WTC11 (cell line): ENCODE data around the gene CTNND2. TPM values are rescaled to one million over a fixed set of nuclear protein-coding genes. Genes with fewer than 3 reads are reported as not detected.

ENCODE experiments used
- ATAC-seq: fragments of 200-7000 bp; cut with Tn5 transposase; 2 replicates; pipeline ENCODE4 v1.10.0; 2021; ENCODE audit warnings: mild to moderate bottlenecking, moderate library complexity
- CTCF ChIA-PET: fragments of 300-600 bp; sonication (Branson Sonifier 250); formaldehyde crosslinking; loops from one replicate; lab custom pipeline; 2021; ENCODE audit warnings: antibody characterized with exemption; lab: Charles Lee
- POLR2A ChIA-PET: fragments of 350-600 bp; sonication (Branson Sonifier 250); formaldehyde crosslinking; loops from one replicate; lab custom pipeline; 2021; ENCODE audit warnings: antibody characterized with exemption; lab: Charles Lee
- DNase-seq: peaks from one replicate; pipeline ENCODE4 v3.0.0; 2021; ENCODE audit warnings: low spot score
- H3K27ac Mint-ChIP-seq: 2 replicates; pipeline ENCODE4 v1.8.0; 2021; ENCODE audit warnings: mixed read lengths
- H3K27me3 Mint-ChIP-seq: 2 replicates; pipeline ENCODE4 v1.8.0; 2021; ENCODE audit warnings: low read depth, mild to moderate bottlenecking, moderate library complexity, mixed read lengths
- H3K36me3 Mint-ChIP-seq: 2 replicates; pipeline ENCODE4 v1.8.0; 2021; ENCODE audit warnings: mixed read lengths
- H3K4me1 Mint-ChIP-seq: 2 replicates; pipeline ENCODE4 v1.8.0; 2022; ENCODE audit warnings: mixed read lengths
- H3K4me3 Mint-ChIP-seq: 2 replicates; pipeline ENCODE4 v1.8.0; 2021; ENCODE audit warnings: mild to moderate bottlenecking, moderate library complexity, mixed read lengths
- H3K9me3 Mint-ChIP-seq: 2 replicates; pipeline ENCODE4 v1.8.0; 2021; ENCODE audit warnings: mixed read lengths
- AR ChIP-seq: fragments of 250-450 bp; sonication (Bioruptor Pico); IDR thresholded peaks from 2 replicates; pipeline ENCODE4 v1.9.0; 2021; ENCODE audit warnings: mild to moderate bottlenecking
- ATF1 ChIP-seq: sonication (generic); formaldehyde crosslinking; IDR thresholded peaks from 2 replicates; pipeline ENCODE4 v1.8.1; 2023; ENCODE audit warnings: mild to moderate bottlenecking, moderate library complexity, missing genetic modification reagents
- CBFB ChIP-seq: sonication (generic); formaldehyde crosslinking; IDR thresholded peaks from 2 replicates; pipeline ENCODE4 v1.8.1; 2022; ENCODE audit warnings: mild to moderate bottlenecking, low read depth, missing genetic modification reagents
- CREM ChIP-seq: sonication (generic); formaldehyde crosslinking; IDR thresholded peaks from 2 replicates; pipeline ENCODE4 v1.8.1; 2022; ENCODE audit warnings: mild to moderate bottlenecking, missing genetic modification reagents, moderate library complexity
- CTCF ChIP-seq: fragments of 200-600 bp; IDR thresholded peaks from 2 replicates; pipeline ENCODE4 v1.8.0; 2022; ENCODE audit warnings: antibody characterized with exemption
- E2F5 ChIP-seq: sonication (generic); formaldehyde crosslinking; IDR thresholded peaks from 2 replicates; pipeline ENCODE4 v1.8.1; 2022; ENCODE audit warnings: mild to moderate bottlenecking, moderate library complexity, missing genetic modification reagents
- ELF4 ChIP-seq: sonication (generic); formaldehyde crosslinking; IDR thresholded peaks from 2 replicates; pipeline ENCODE4 v1.8.1; 2022; ENCODE audit warnings: low read depth, mild to moderate bottlenecking, moderate library complexity, missing genetic modification reagents
- EMX1 ChIP-seq: fragments of 250-450 bp; sonication (Bioruptor Pico); IDR thresholded peaks from 2 replicates; pipeline ENCODE4 v1.8.0; 2021; ENCODE audit warnings: mild to moderate bottlenecking
- ESRRA ChIP-seq: sonication (generic); formaldehyde crosslinking; IDR thresholded peaks from 2 replicates; pipeline ENCODE4 v1.8.1; 2022; ENCODE audit warnings: mild to moderate bottlenecking, missing genetic modification reagents, borderline replicate concordance
- FOXP1 ChIP-seq: sonication (generic); formaldehyde crosslinking; IDR thresholded peaks from 2 replicates; pipeline ENCODE4 v1.8.0; 2022; ENCODE audit warnings: missing genetic modification reagents, mild to moderate bottlenecking, moderate library complexity, borderline replicate concordance
- GTF2I ChIP-seq: fragments of 250-450 bp; sonication (Bioruptor Pico); conservative IDR thresholded peaks from 2 replicates; pipeline ENCODE4 v1.4.0; 2021; ENCODE audit warnings: mild to moderate bottlenecking
- KAT7 ChIP-seq: sonication (generic); formaldehyde crosslinking; IDR thresholded peaks from 2 replicates; pipeline ENCODE4 v1.8.1; 2023; ENCODE audit warnings: missing genetic modification reagents, mild to moderate bottlenecking, borderline replicate concordance
- MXD4 ChIP-seq: fragments of 250-450 bp; sonication (Bioruptor Pico); IDR thresholded peaks from 2 replicates; pipeline ENCODE4 v1.8.0; 2021; ENCODE audit warnings: mild to moderate bottlenecking, moderate library complexity, borderline replicate concordance
- MYBL2 ChIP-seq: sonication (generic); formaldehyde crosslinking; IDR thresholded peaks from 2 replicates; pipeline ENCODE4 v1.8.1; 2023; ENCODE audit warnings: mild to moderate bottlenecking, moderate library complexity, missing genetic modification reagents
- NFYB ChIP-seq: sonication (generic); formaldehyde crosslinking; conservative IDR thresholded peaks from 2 replicates; pipeline ENCODE4 v1.8.0; 2022; ENCODE audit warnings: low read depth, missing genetic modification reagents
- NR2C2 ChIP-seq: sonication (generic); formaldehyde crosslinking; IDR thresholded peaks from 2 replicates; pipeline ENCODE4 v1.8.0; 2022; ENCODE audit warnings: mild to moderate bottlenecking, missing genetic modification reagents
- NR3C1 ChIP-seq: sonication (generic); formaldehyde crosslinking; conservative IDR thresholded peaks from 2 replicates; pipeline ENCODE4 v1.8.1; 2023; ENCODE audit warnings: low read depth, mild to moderate bottlenecking, missing genetic modification reagents
- OVOL2 ChIP-seq: fragments of 250-450 bp; sonication (Bioruptor Pico); IDR thresholded peaks from 2 replicates; pipeline ENCODE4 v1.9.0; 2021; ENCODE audit warnings: mild to moderate bottlenecking, borderline replicate concordance
- PRRX2 ChIP-seq: fragments of 250-450 bp; sonication (Bioruptor Pico); IDR thresholded peaks from 2 replicates; pipeline ENCODE4 v1.8.0; 2021; ENCODE audit warnings: mild to moderate bottlenecking
- RELA ChIP-seq: sonication (generic); formaldehyde crosslinking; IDR thresholded peaks from 2 replicates; pipeline ENCODE4 v1.8.1; 2022; ENCODE audit warnings: missing genetic modification reagents, mild to moderate bottlenecking, borderline replicate concordance
- RORB ChIP-seq: fragments of 250-450 bp; sonication (Bioruptor Pico); IDR thresholded peaks from 2 replicates; pipeline ENCODE4 v1.9.0; 2021; ENCODE audit warnings: mild to moderate bottlenecking
- SP1 ChIP-seq: sonication (generic); formaldehyde crosslinking; conservative IDR thresholded peaks from 2 replicates; pipeline ENCODE4 v1.8.1; 2022; ENCODE audit warnings: missing genetic modification reagents
- TCF7 ChIP-seq: sonication (generic); formaldehyde crosslinking; IDR thresholded peaks from 2 replicates; pipeline ENCODE4 v1.8.0; 2022; ENCODE audit warnings: mild to moderate bottlenecking, low read depth, missing genetic modification reagents, moderate library complexity
- ZNF219 ChIP-seq: sonication (generic); formaldehyde crosslinking; IDR thresholded peaks from 2 replicates; pipeline ENCODE4 v1.8.0; 2023; ENCODE audit warnings: missing genetic modification reagents, mild to moderate bottlenecking, borderline replicate concordance
- ZNF232 ChIP-seq: sonication (generic); formaldehyde crosslinking; IDR thresholded peaks from 2 replicates; pipeline ENCODE4 v1.8.0; 2022; ENCODE audit warnings: mild to moderate bottlenecking, missing genetic modification reagents
- ZNF263 ChIP-seq: sonication (generic); formaldehyde crosslinking; IDR thresholded peaks from 2 replicates; pipeline ENCODE4 v1.8.1; 2022; ENCODE audit warnings: low read depth, mild to moderate bottlenecking, moderate library complexity, missing genetic modification reagents
- ZNF396 ChIP-seq: fragments of 250-450 bp; sonication (Bioruptor Pico); IDR thresholded peaks from 2 replicates; pipeline ENCODE4 v1.8.0; 2021; ENCODE audit warnings: mild to moderate bottlenecking, moderate library complexity, borderline replicate concordance
- ZNF512 ChIP-seq: sonication (generic); formaldehyde crosslinking; IDR thresholded peaks from 2 replicates; pipeline ENCODE4 v1.8.1; 2022; ENCODE audit warnings: missing genetic modification reagents, borderline replicate concordance
- ZNF671 ChIP-seq: fragments of 250-450 bp; sonication (Bioruptor Pico); IDR thresholded peaks from 2 replicates; pipeline ENCODE4 v1.8.0; 2021; ENCODE audit warnings: mild to moderate bottlenecking
- total RNA-seq: library from RNA; stranded (reverse); gene quantifications from 3 replicates; pipeline ENCODE4 v1.2.3, GENCODE V29; 2021

Gene CTNND2
- total RNA-seq, 1 experiment from 2014 or later, result 11.9 TPM

- H3K9me3 Mint-ChIP-seq, result no peaks in the 10 kb centered on the region
- ChIA-PET CTCF (no interaction called here), POLR2A (no interaction called here)
- DNase-seq, result no peak
- no peak overlapping the region for H3K4me3 Mint-ChIP-seq
- TF ChIP-seq CREM (CRISPR knock-in tag) (no peak), ZNF232 (CRISPR knock-in tag) (no peak), CTCF (no peak), ZNF219 (CRISPR knock-in tag) (no peak), NFYB (no peak), MXD4 (CRISPR knock-in tag) (no peak), KAT7 (no peak), OVOL2 (CRISPR knock-in tag) (no peak), TCF7 (no peak), E2F5 (no peak), ESRRA (no peak), AR (no peak), GTF2I (no peak), RELA (CRISPR knock-in tag) (no peak), CBFB (CRISPR knock-in tag) (no peak), ELF4 (CRISPR knock-in tag) (no peak), NR3C1 (CRISPR knock-in tag) (no peak), ZNF671 (CRISPR knock-in tag) (no peak), FOXP1 (no peak), NR2C2 (CRISPR knock-in tag) (no peak)
- peaks cover 9% of the 10 kb centered on the region for H3K4me1 Mint-ChIP-seq
- no peaks in the 10 kb centered on the region for H3K27me3 Mint-ChIP-seq
- no peak for ATAC-seq
- no peak overlapping the region for H3K27ac Mint-ChIP-seq
- H3K36me3 Mint-ChIP-seq, result no peaks in the 10 kb centered on the region
Observed at GRCh38 chr5:11683666-11684065, 220.6 kb downstream of the CTNND2 start.

GRCh38 chr5:11681796-11682195 lies 222.4 kb downstream of the CTNND2 start:
- CTCF ChIA-PET, result no interaction called here
- no peak overlapping the region for H3K27ac Mint-ChIP-seq
- H3K4me3 Mint-ChIP-seq, result no peak overlapping the region
- TF ChIP-seq NR3C1 (CRISPR knock-in tag), result no peak
- TF ChIP-seq EMX1, result no peak
- no peak for TF ChIP-seq PRRX2 (CRISPR knock-in tag)
- no peak for TF ChIP-seq ZNF263 (CRISPR knock-in tag)
- TF ChIP-seq RORB (CRISPR knock-in tag), result no peak
- no peak for TF ChIP-seq AR
- no peak for TF ChIP-seq MYBL2 (CRISPR knock-in tag)
- no peak for TF ChIP-seq ZNF396 (CRISPR knock-in tag)
- TF ChIP-seq OVOL2 (CRISPR knock-in tag), result no peak
- TF ChIP-seq ATF1, result no peak
- no peak for TF ChIP-seq ZNF512 (CRISPR knock-in tag)
- TF ChIP-seq SP1, result no peak

More at GRCh38 chr5:11681796-11682195, 222.4 kb downstream of the CTNND2 start:
- ATAC-seq (no peak), DNase-seq (no peak)
- Mint-ChIP-seq H3K9me3 (peaks cover 5% of the 10 kb centered on the region), H3K27me3 (no peaks in the 10 kb centered on the region), H3K4me1 (peaks cover 9% of the 10 kb centered on the region), H3K36me3 (no peaks in the 10 kb centered on the region)
- POLR2A ChIA-PET, result no interaction called here
